ENCODE results near the gene PLSCR3. TPM values are rescaled to one million over a fixed set of nuclear protein-coding genes. Genes with fewer than 3 reads are reported as not detected.
A peak's percentile ranks its signal among the peaks of the same experiment; 100 is the strongest.

The PLSCR3 gene
- total RNA-seq, 2 donors from 2014 or later, result 13.2 to 15.8 TPM

GRCh38 chr17:7432296-7432695 is 38.0 kb upstream of the PLSCR3 start:
- DNase-seq (no peak), ATAC-seq (no peak)
- H3K36me3 ChIP-seq (replicated peaks in 1 of 2; ENCODE audit: insufficient read depth in 1 of 2, low read depth in 2 of 2), result no peaks in the 10 kb centered on the region
- TF ChIP-seq CTCF (IDR thresholded peaks at IDR 0.05) (no peak), POLR2A (IDR thresholded peaks at IDR 0.05) (no peak)
- WGBS, 2 donors, result 88 to 90% methylated on average over 11 of the region's 11 CpGs
- intact Hi-C loops (cut with DNase I), result no loop called here
- no peaks in the 10 kb centered on the region for H3K27me3 ChIP-seq
- H3K9me3 ChIP-seq, result no peaks in the 10 kb centered on the region
- no peak overlapping the region for H3K27ac ChIP-seq
- H3K4me1 ChIP-seq, result peaks cover 19% of the 10 kb centered on the region
- H3K4me3 ChIP-seq, result no peak overlapping the region

- DNase-seq, result no peak
- H3K27me3 ChIP-seq, result no peaks in the 10 kb centered on the region
- 71 to 100% methylated on average over 1 of the region's 1 CpG for WGBS, 2 donors
Observed at GRCh38 chr17:7431231-7431630, 36.9 kb upstream of the PLSCR3 start.

GRCh38 chr17:7429722-7430121 is 35.4 kb upstream of the PLSCR3 start:
- Histone ChIP-seq H3K27ac (no peak overlapping the region), H3K36me3 (replicated peaks in 1 of 2; ENCODE audit: insufficient read depth in 1 of 2, low read depth in 2 of 2) (no peaks in the 10 kb centered on the region), H3K9me3 (no peaks in the 10 kb centered on the region), H3K27me3 (no peaks in the 10 kb centered on the region), H3K4me1 (no peaks in the 10 kb centered on the region), H3K4me3 (no peak overlapping the region)
- intact Hi-C loops (cut with DNase I), result no loop called here
- WGBS, 2 donors, result 77 to 88% methylated on average over 9 to 10 of the region's 10 CpGs
- ATAC-seq (no peak), DNase-seq (no peak)
- no peak for TF ChIP-seq CTCF (IDR thresholded peaks at IDR 0.05)
- no peak for TF ChIP-seq POLR2A (IDR thresholded peaks at IDR 0.05)

More at GRCh38 chr17:7431231-7431630, 36.9 kb upstream of the PLSCR3 start:
- Histone ChIP-seq H3K36me3 (replicated peaks in 1 of 2; ENCODE audit: insufficient read depth in 1 of 2, low read depth in 2 of 2) (no peaks in the 10 kb centered on the region), H3K4me3 (no peak overlapping the region), H3K4me1 (peaks cover 9% of the 10 kb centered on the region), H3K9me3 (no peaks in the 10 kb centered on the region), H3K27ac (no peak overlapping the region)
- TF ChIP-seq CTCF (IDR thresholded peaks at IDR 0.05) (no peak), POLR2A (IDR thresholded peaks at IDR 0.05) (no peak)
- intact Hi-C loops (cut with DNase I), result no loop called here
- no peak for ATAC-seq

GRCh38 chr17:7428557-7428956 is 34.2 kb upstream of the PLSCR3 start, which contains the start of gene SPEM3:
TSS of gene SPEM3 (plus strand) at chr17:7428857. CDS start at chr17:7428903, 46 bp downstream.
- Histone ChIP-seq H3K9me3 (no peaks in the 10 kb centered on the region), H3K4me1 (no peaks in the 10 kb centered on the region), H3K4me3 (no peak within 1 kb of the TSS), H3K36me3 (replicated peaks in 1 of 2; ENCODE audit: insufficient read depth in 1 of 2, low read depth in 2 of 2) (no peaks in the 10 kb centered on the region), H3K27me3 (no peaks in the 10 kb centered on the region), H3K27ac (no peak within 1 kb of the TSS)
- ATAC-seq (no peak), DNase-seq (no peak)
- intact Hi-C loops (cut with DNase I), result no loop called here
- WGBS, 2 donors, result 40% methylated on average over 3 to 5 of the region's 5 CpGs
- TF ChIP-seq CTCF (IDR thresholded peaks at IDR 0.05) (no peak), POLR2A (IDR thresholded peaks at IDR 0.05) (no peak)

- no peaks in the 10 kb centered on the region for H3K36me3 ChIP-seq (replicated peaks in 1 of 2; ENCODE audit: insufficient read depth in 1 of 2, low read depth in 2 of 2)
- H3K27me3 ChIP-seq, result no peaks in the 10 kb centered on the region
- H3K4me1 ChIP-seq, result no peaks in the 10 kb centered on the region
- DNase-seq (no peak), ATAC-seq (peak; percentile 11)
- 90% methylated on average over 6 to 7 of the region's 7 CpGs for WGBS, 2 donors
- TF ChIP-seq CTCF (IDR thresholded peaks at IDR 0.05) (no peak), POLR2A (IDR thresholded peaks at IDR 0.05) (no peak)
- H3K9me3 ChIP-seq, result no peaks in the 10 kb centered on the region
- H3K27ac ChIP-seq, result no peak overlapping the region
- intact Hi-C loops (cut with DNase I), result no loop called here
- H3K4me3 ChIP-seq, result no peak overlapping the region
Observed at GRCh38 chr17:7427549-7427948, 33.2 kb upstream of the PLSCR3 start.
